GM12892 (cell line): ENCODE measurements around the gene HYCC1.
"Not testable (repeated sequence)": the region's sequence is repeated elsewhere in the genome, so short reads cannot be mapped to it uniquely, and the experiment has no call there.

Source experiments
- DNase-seq: peaks from one replicate; pipeline ENCODE4 v3.0.0; 2011; ENCODE audit not compliant: insufficient read length
- FAIRE-seq: peaks from 2 replicates; lab custom pipeline; 2011; peaks lifted over from hg19 to GRCh38; lab: Jason Lieb, UNC
- POLR2A ChIP-seq: IDR thresholded peaks from 2 replicates; pipeline ENCODE4 v1.6.1; 2011; ENCODE audit warnings: low read depth, low read length, control low read depth
- POLR2AphosphoS5 ChIP-seq: IDR thresholded peaks from 2 replicates; pipeline ENCODE4 v1.6.1; 2011; ENCODE audit warnings: low read depth, low read length, control low read depth
- TAF1 ChIP-seq: IDR thresholded peaks from 2 replicates; pipeline ENCODE4 v1.6.1; 2011; ENCODE audit warnings: low read depth, mild to moderate bottlenecking, control low read depth, low read length, borderline replicate concordance

HYCC1 gene

GRCh38 chr7:22997871-22998518 lies 15.9 kb downstream of the HYCC1 start:
- FAIRE-seq (no peak), DNase-seq (no peak)
- no peak for TF ChIP-seq POLR2A
- TF ChIP-seq POLR2AphosphoS5, result no peak
- TF ChIP-seq TAF1, result no peak

DNA sequence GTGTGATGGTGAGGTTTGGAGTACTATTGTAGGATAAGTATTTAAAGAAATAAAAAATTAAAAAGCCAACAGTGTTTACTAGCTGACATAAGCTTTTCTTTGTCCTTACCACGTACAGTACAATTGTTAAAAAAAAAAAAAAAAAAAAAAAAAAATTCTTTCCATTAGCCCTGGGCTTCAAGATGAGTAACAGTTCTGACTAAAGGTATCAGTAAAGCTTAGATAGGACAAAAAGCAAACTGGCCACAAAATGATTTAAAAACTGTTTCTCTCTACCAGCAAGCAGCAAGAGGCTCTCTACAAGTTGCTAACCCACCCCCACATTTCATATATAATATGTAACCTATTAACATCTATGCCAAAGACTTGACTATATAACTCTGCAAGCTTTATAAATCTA lies 17.5 kb downstream of the HYCC1 start:
- FAIRE-seq (no peak), DNase-seq (no peak)
- TF ChIP-seq POLR2A, result no peak
- TF ChIP-seq TAF1, result no peak
- TF ChIP-seq POLR2AphosphoS5, result no peak

- DNase-seq (no peak), FAIRE-seq (no peak)
- no peak for TF ChIP-seq POLR2AphosphoS5
- no peak for TF ChIP-seq POLR2A
- no peak for TF ChIP-seq TAF1
These were observed 18.9 kb downstream of the HYCC1 start for GRCh38 chr7:22995011-22995410.

DNA sequence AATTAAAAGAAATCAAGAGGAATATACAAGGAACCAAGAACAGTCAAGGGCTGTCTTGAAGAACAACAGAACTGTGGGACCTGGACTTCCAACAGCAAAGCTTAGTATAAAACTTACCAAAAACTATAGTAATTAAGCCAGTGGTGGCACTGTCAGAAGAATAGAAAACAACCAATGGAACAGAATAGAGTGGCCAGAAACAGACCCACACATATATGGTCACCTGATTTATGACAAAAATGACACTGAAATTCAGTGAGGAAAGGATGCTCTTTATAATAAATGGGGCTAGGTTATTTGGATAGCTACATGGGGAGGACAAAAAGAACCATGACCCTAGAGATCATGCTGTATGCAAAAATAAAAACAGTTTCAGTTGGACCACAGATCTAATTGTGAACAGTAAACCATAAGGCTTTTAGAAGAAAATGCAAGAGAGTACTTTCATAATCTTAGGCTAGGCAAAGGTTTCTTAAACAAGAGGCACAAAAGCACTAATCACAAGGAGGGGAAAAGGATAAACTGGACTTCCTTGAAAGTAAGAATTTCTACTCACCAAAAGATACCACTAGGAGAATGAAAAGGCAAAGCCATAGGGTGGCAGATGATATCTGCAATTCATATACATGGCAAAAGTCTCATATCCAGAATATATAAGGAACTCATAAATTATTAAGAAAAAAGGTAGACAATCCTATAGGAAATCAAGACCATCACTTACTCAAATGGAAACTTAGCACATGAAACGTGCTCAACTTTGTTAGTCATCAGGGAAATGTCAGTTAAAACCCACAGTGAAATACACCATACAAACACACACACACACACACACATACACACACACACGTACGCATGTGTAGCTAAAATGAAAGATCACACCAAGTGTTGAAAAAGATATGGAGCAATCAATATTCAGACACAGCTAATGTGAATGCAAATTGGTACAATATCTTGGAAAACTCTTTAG lies 20.8 kb downstream of the HYCC1 start:
- FAIRE-seq (peak; percentile 96), DNase-seq (no peak)
- TF ChIP-seq POLR2A (no peak), TAF1 (no peak), POLR2AphosphoS5 (no peak)

DNA sequence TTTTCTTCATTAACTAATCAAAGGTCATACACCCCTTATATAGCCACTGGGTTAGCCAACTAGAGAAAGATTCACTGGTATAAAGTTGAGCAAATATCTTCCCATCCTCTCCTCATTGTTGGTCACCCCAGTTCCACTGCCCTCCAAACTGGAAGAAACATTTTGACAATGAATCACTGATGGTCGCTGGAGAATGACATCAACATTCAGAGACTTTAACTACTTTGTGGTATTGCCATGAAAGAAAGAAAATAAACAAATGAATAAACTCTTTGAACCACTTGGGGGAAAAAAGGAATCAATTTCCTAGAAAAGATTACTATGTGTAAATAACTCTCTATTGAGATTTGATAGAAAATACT lies 23.4 kb downstream of the HYCC1 start:
- no peak for FAIRE-seq
- TF ChIP-seq TAF1 (no peak), POLR2AphosphoS5 (no peak), POLR2A (no peak)
- no peak for DNase-seq

- TF ChIP-seq POLR2A (no peak), POLR2AphosphoS5 (no peak), TAF1 (no peak)
- peak; percentile 30 for FAIRE-seq
These were observed 24.0 kb downstream of the HYCC1 start for GRCh38 chr7:22989643-22990587.

DNA sequence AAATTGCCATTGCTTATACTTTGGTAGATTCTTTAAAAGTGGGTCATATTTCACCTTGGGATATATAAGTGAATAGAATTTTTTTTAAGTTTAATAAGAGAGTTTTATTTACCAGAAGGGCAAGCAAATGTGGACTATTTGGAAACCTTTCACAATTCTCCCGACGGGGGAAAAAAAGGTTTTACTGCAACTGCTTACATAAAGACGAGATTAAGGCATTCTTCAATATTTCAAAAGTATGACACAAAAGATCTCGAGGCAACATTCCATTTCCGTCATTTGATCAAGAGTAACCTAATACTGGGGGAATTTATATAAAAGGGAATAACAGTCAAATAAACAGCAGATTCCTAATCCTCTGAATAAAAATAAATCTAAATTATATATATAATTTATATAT lies 28.5 kb downstream of the HYCC1 start:
- no peak for TF ChIP-seq POLR2A
- TF ChIP-seq TAF1, result no peak
- no peak for TF ChIP-seq POLR2AphosphoS5
- FAIRE-seq (no peak), DNase-seq (no peak)

More at GRCh38 chr7:22989643-22990587, 24.0 kb downstream of the HYCC1 start:
- no peak for DNase-seq

- TF ChIP-seq TAF1 (no peak), POLR2A (no peak), POLR2AphosphoS5 (no peak)
- no peak for FAIRE-seq
These were observed 30.6 kb downstream of the HYCC1 start for GRCh38 chr7:22983257-22983855.

GRCh38 chr7:22980422-22980821 lies 33.5 kb downstream of the HYCC1 start:
- FAIRE-seq (no peak), DNase-seq (no peak)
- TF ChIP-seq POLR2AphosphoS5 (no peak), POLR2A (no peak), TAF1 (no peak)

More at GRCh38 chr7:22983257-22983855, 30.6 kb downstream of the HYCC1 start:
- DNase-seq, result no peak

DNA sequence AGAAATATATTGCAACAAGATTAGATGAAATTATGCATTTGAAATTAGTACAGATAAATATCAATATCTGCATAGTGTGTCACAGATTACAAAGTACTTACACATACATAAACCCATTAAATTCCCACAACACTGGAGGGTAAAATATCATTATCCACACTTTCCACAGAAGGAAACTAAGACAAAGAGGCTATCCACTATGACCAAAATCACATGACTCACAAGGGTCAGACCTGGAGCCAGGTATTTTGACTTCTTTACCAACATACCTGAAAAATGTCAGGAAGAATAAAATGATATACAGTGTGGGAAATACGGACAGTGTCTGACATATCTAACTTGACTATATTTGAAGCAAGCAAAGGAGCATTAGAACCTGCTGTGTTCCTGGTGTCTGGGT lies 34.1 kb downstream of the HYCC1 start:
- TF ChIP-seq POLR2A (no peak), POLR2AphosphoS5 (no peak), TAF1 (no peak)
- no peak for FAIRE-seq
- no peak for DNase-seq

DNA sequence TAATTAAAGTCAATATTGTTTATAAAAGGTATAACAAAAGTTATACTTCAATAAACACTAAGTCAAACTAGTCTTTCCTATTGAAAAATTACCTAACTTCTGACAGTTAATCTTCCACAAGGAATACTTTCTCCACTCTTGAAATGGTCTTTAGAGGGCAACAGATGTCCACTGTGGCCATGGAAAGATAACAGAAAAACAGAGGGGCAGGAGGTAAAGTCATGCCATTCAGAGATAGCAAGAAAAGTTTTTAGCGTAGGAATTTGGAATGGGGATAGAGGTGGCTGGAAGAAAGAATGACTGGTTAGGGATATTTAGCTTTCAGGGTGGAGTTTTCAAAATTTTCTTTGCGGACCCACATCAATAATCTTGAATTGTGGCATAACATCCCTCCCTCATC lies 34.7 kb downstream of the HYCC1 start:
- FAIRE-seq (no peak), DNase-seq (no peak)
- TF ChIP-seq POLR2AphosphoS5, result no peak

GRCh38 chr7:22974636-22975035 lies 39.3 kb downstream of the HYCC1 start:
- not testable (repeated sequence) for FAIRE-seq, DNase-seq
